Glutamatergic neuron (in vitro differentiated cells): ENCODE data around the gene CCM2. TPM values are rescaled to one million over a fixed set of nuclear protein-coding genes. Genes with fewer than 3 reads are reported as not detected.

Experiments
- DNase-seq: peaks from one replicate; pipeline ENCODE4 v3.0.0; 2022
- H3K27ac Mint-ChIP-seq: one replicate; pipeline ENCODE4 v1.8.0; 2020; ENCODE audit warnings: mild to moderate bottlenecking, mixed read lengths, inconsistent platforms; ENCODE audit not compliant: unreplicated experiment
- H3K27me3 Mint-ChIP-seq: one replicate; pipeline ENCODE4 v1.8.0; 2020; ENCODE audit warnings: mild to moderate bottlenecking, moderate library complexity, mixed read lengths, inconsistent platforms; ENCODE audit not compliant: unreplicated experiment
- H3K36me3 Mint-ChIP-seq: one replicate; pipeline ENCODE4 v1.8.0; 2020; ENCODE audit warnings: mild to moderate bottlenecking, mixed read lengths, inconsistent platforms; ENCODE audit not compliant: unreplicated experiment
- H3K4me1 Mint-ChIP-seq: one replicate; pipeline ENCODE4 v1.8.0; 2020; ENCODE audit warnings: mild to moderate bottlenecking, low read depth, mixed read lengths, inconsistent platforms; ENCODE audit not compliant: unreplicated experiment
- H3K4me3 Mint-ChIP-seq: one replicate; pipeline ENCODE4 v1.8.0; 2020; ENCODE audit warnings: mild to moderate bottlenecking, mixed read lengths, inconsistent platforms; ENCODE audit not compliant: unreplicated experiment
- H3K9me3 Mint-ChIP-seq: one replicate; pipeline ENCODE4 v1.8.0; 2020; ENCODE audit warnings: mild to moderate bottlenecking, moderate library complexity, mixed read lengths, inconsistent platforms; ENCODE audit not compliant: unreplicated experiment
- CTCF ChIP-seq: fragments of 200-600 bp; sonication (generic); IDR thresholded peaks from one replicate; pipeline ENCODE4 v1.5.0; 2021; ENCODE audit not compliant: partially characterized antibody, unreplicated experiment
- total RNA-seq: library from RNA; stranded (reverse); fragmentation: NEBNext Ultra II Directional; extraction: Animal tissue kit (Norgen Biotek cat#: 25700); gene quantifications from one replicate; pipeline ENCODE4 v1.2.1, GENCODE V29; 2021; ENCODE audit not compliant: unreplicated experiment

Gene CCM2
- total RNA-seq, 1 donor from 2014 or later = 92.6 TPM

- no peak for TF ChIP-seq CTCF
- Mint-ChIP-seq H3K27ac (no peak overlapping the region), H3K9me3 (peaks cover 2% of the 10 kb centered on the region), H3K27me3 (peaks cover 7% of the 10 kb centered on the region), H3K4me3 (no peak overlapping the region), H3K4me1 (peaks cover 31% of the 10 kb centered on the region), H3K36me3 (peaks cover 5% of the 10 kb centered on the region)
- DNase-seq = no peak
Observed at GRCh38 chr7:45035371-45035770, 35.4 kb downstream of the CCM2 start.

DNA sequence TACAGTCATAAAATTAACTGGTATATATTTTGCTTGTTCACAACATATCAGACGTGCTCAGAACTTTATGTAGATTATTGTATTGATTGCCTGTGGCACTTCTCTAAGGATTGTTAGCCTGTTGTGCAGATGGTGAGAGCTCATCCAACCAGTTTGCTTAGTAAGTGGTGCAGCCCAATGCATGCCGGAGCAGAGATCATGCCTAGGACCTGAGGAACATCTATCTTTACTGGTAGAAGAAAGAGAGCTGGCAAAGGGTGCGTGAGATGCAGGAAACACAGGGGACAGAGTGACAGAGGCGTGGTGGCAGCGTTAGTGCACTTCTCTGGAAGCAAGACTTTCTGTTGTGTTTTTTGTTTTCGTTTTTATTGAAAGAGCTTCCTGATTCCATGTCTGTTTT, 35.9 kb downstream of the CCM2 start:
- H3K9me3 Mint-ChIP-seq = peaks cover 2% of the 10 kb centered on the region
- peaks cover 31% of the 10 kb centered on the region for H3K4me1 Mint-ChIP-seq
- peak overlapping the region; percentile 72 for H3K4me3 Mint-ChIP-seq
- H3K27me3 Mint-ChIP-seq = peaks cover 7% of the 10 kb centered on the region
- H3K36me3 Mint-ChIP-seq = peaks cover 5% of the 10 kb centered on the region
- no peak for TF ChIP-seq CTCF
- DNase-seq = no peak
- H3K27ac Mint-ChIP-seq = peak overlapping the region; percentile 82

GRCh38 chr7:45036317-45036716, 36.3 kb downstream of the CCM2 start:
- TF ChIP-seq CTCF = no peak
- Mint-ChIP-seq H3K9me3 (peaks cover 2% of the 10 kb centered on the region), H3K36me3 (peaks cover 5% of the 10 kb centered on the region), H3K4me1 (peaks cover 31% of the 10 kb centered on the region), H3K27me3 (peaks cover 7% of the 10 kb centered on the region), H3K4me3 (peak overlapping the region; percentile 72), H3K27ac (peak overlapping the region; percentile 82)
- DNase-seq = no peak

- Mint-ChIP-seq H3K4me3 (no peak overlapping the region), H3K27ac (peak overlapping the region; percentile 82), H3K9me3 (peaks cover 2% of the 10 kb centered on the region), H3K27me3 (peaks cover 7% of the 10 kb centered on the region), H3K36me3 (peaks cover 5% of the 10 kb centered on the region), H3K4me1 (peaks cover 31% of the 10 kb centered on the region)
- TF ChIP-seq CTCF = no peak
- DNase-seq = no peak
Observed at GRCh38 chr7:45036796-45037195, 36.8 kb downstream of the CCM2 start.

GRCh38 chr7:45037876-45038275, 37.9 kb downstream of the CCM2 start:
- H3K4me3 Mint-ChIP-seq = no peak overlapping the region
- peaks cover 7% of the 10 kb centered on the region for H3K27me3 Mint-ChIP-seq
- DNase-seq = no peak
- peaks cover 3% of the 10 kb centered on the region for H3K9me3 Mint-ChIP-seq
- no peak for TF ChIP-seq CTCF
- peaks cover 31% of the 10 kb centered on the region for H3K4me1 Mint-ChIP-seq
- H3K27ac Mint-ChIP-seq = no peak overlapping the region
- peaks cover 5% of the 10 kb centered on the region for H3K36me3 Mint-ChIP-seq
